ENCODE results near the gene RAB34. TPM values are rescaled to one million over a fixed set of nuclear protein-coding genes. Genes with fewer than 3 reads are reported as not detected.

The RAB34 gene
- total and polyA plus RNA-seq, 2 donors (not counting 3 experiments of a cell fraction or from before 2014, with no cell fraction given), result 62.3 to 113 TPM

GRCh38 chr17:28758411-28759121 is 40.9 kb upstream of the RAB34 start:
- H2AFZ ChIP-seq (ENCODE audit: low read depth, low read length), result no peak overlapping the region
- no peaks in the 10 kb centered on the region for H3K9me3 ChIP-seq (replicated peaks; ENCODE audit: control insufficient read depth, insufficient read depth, low read length)
- no peak for FAIRE-seq
- peaks cover 16% of the 10 kb centered on the region for H3K4me1 ChIP-seq (ENCODE audit: control insufficient read depth, extremely low read depth, insufficient read depth, low read length)
- POLR2A ChIA-PET, result no interaction called here
- no peak overlapping the region for H3K9ac ChIP-seq (replicated peaks; ENCODE audit: extremely low read depth, insufficient read depth, low read length)
- no peak overlapping the region for H3K4me3 ChIP-seq (replicated peaks in 1 of 3; ENCODE audit: insufficient read depth in 1 of 3, low read depth in 1 of 3, low read length in 3 of 3)
- no peaks in the 10 kb centered on the region for H3K9me1 ChIP-seq (replicated peaks; ENCODE audit: control insufficient read depth, extremely low read depth, insufficient read depth, low read length)
- intact Hi-C loops (cut with micrococcal nuclease) (no loop called here), dilution Hi-C loops (cut with MboI; ENCODE audit: extremely low pct_ligation_motif_present, low sequenced_read_pairs) (no loop called here)
- peaks cover 6% of the 10 kb centered on the region for H3K79me2 ChIP-seq (ENCODE audit: control insufficient read depth, insufficient read depth, low read length)
- H3K4me2 ChIP-seq (ENCODE audit: insufficient read depth, low read length), result no peak overlapping the region
- CTCF ChIA-PET, result no interaction called here
- no peak for TF ChIP-seq CTCF (IDR thresholded peaks at IDR 0.05; ENCODE audit: extremely low read depth in 1 of 2, insufficient read depth in 1 of 2, low read depth in 1 of 2, low read length in 2 of 2)
- TF ChIP-seq MAX (IDR thresholded peaks at IDR 0.05; ENCODE audit: insufficient read depth, insufficient read length), result no peak
- TF ChIP-seq JUN (IDR thresholded peaks at IDR 0.05; ENCODE audit: borderline replicate concordance, insufficient read depth, insufficient read length, low read depth), result no peak
- TF ChIP-seq POLR2A (IDR thresholded peaks at IDR 0.05; ENCODE audit: low read depth, low read length), result no peak
- no peak for TF ChIP-seq GATA2 (IDR thresholded peaks at IDR 0.05; ENCODE audit: insufficient read depth, insufficient read length, low read depth, low read length)
- TF ChIP-seq FOS (IDR thresholded peaks at IDR 0.05; ENCODE audit: borderline replicate concordance, insufficient read depth, low read length), result no peak
- TF ChIP-seq EZH2 (IDR thresholded peaks at IDR 0.05; ENCODE audit: borderline replicate concordance, low read depth, low read length, severe bottlenecking), result no peak
- no peak for TF ChIP-seq POLR2AphosphoS5 (IDR thresholded peaks at IDR 0.05; ENCODE audit: insufficient read depth, low read depth, low read length)
- TF ChIP-seq MYC (IDR thresholded peaks at IDR 0.05; ENCODE audit: low read depth, low read length), result no peak
- no peak overlapping the region for H3K27ac ChIP-seq (ENCODE audit: insufficient read depth, low read depth, low read length)
- H3K36me3 ChIP-seq (ENCODE audit: control insufficient read depth in 2 of 2, extremely low read depth in 1 of 2, insufficient read depth in 2 of 2, low read length in 2 of 2), result peaks cover 4 to 29% of the 10 kb centered on the region in 2 experiments
- no peaks in the 10 kb centered on the region for H4K20me1 ChIP-seq (replicated peaks; ENCODE audit: control insufficient read depth, extremely low read depth, insufficient read depth, low read length)
- no peak for DNase-seq (ENCODE audit: low read depth, low spot score)
- no peaks in the 10 kb centered on the region for H3K27me3 ChIP-seq (ENCODE audit: control insufficient read depth in 2 of 2, insufficient read depth in 2 of 2, low read length in 2 of 2)
- no TSS peak for BruUV-seq (replicated peaks)

Data from endothelial cell of umbilical vein (primary cell).